Measurements from ENCODE around the gene FBXO8.
"Not testable (repeated sequence)": the region's sequence is repeated elsewhere in the genome, so short reads cannot be mapped to it uniquely, and the experiment has no call there.

FBXO8 gene

DNA sequence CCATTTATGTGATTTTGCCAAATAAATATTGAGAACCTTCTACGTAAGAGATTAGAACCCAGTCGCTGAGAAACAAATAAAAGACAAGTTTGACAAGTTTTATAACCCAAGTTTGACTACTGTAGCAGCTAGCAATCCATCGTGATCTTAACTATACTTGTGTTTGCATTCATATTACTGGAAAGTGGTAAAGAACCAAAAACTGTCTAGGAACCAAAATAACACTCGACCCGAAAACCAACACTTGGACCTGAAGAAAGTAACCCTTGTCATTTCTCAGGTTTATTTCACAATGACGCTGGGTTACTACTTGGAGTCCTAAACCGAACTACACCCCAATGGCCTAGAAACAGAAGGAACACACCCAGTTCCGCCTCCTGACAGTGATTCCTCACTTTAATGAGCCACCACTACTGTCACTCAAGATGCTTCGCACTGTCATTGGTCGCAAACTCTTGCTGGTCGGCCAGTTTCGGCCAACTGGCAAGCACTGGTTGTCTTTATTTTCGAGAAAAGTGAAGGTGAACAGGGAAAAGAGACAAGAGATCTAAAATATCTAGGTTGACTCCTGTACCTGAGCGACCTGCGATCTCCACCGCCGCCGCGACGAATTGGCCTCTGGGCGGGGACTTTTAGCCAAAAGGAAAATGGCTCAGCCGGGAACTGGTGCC is 496 bp downstream of the FBXO8 start:
- DNase-seq: peak; percentile 73 to 86

DNA sequence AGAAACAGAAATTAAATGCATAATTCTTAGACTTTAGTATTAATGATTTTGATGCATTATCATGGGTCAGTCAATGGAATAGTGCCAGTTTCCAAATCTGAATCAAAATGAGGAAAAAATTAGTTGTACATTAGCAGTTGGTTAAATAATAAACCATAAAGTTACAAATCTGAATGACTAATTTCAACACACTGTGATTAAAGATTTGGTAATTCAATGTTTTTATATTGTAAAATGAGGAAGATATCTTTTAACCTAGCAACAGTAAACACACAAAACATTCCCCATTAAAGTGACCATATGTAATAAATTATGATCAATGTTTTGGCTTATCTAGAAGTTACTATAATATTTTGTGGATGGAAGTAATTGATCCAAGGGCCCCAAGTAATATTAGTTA is 1.6 kb downstream of the FBXO8 start:
- no peak for DNase-seq

DNA sequence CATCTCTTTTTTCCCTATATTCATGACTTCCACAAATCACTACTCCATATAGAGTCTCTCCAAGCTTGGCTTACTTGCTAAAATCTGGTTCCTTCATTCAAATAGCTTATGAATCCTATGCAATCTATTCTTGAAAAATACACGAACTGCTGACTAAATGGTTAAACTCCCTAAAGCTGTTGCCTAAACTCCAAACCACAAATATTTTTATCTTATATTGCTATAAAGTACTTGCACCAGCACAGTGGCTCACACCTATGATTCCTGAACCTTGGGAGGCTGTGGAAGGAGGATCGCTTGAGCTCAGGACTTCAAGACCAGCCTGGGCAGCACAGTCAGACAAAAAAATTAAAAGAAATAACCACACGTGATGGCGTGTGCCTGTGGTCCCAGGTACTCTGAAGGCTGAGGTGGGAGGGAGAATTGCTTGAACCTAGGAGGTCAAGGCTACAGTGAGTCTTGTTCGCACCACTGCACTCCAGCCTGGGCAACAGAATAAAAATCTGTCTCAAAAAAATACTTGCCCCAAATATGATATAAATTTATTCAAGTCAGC is 2.2 kb downstream of the FBXO8 start:
- no peak for DNase-seq

- no peak for DNase-seq
These were observed 3.9 kb downstream of the FBXO8 start for GRCh38 chr4:174279433-174280155.

- no peak for DNase-seq
These were observed 5.0 kb downstream of the FBXO8 start for GRCh38 chr4:174278467-174278866.

- DNase-seq: no peak
These were observed 6.0 kb downstream of the FBXO8 start for GRCh38 chr4:174277433-174277832.

DNA sequence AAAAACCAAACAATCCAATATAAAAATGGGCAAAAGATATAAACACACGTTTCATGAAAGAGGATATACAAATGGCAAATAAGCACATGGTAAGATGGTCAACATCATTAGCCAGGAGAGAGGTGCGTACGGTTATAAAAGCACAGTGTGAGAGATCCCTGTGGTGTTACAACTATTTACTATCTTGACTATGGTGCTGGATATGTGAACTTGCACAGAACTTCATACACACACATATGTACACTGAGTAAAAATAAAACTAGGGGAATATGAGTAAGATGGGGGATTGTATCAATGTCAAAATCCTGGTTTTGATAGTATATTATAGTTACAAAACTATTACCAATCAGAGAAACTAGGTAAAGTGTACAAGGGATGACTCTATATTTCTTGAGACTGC is 8.4 kb downstream of the FBXO8 start:
- DNase-seq: no peak

DNA sequence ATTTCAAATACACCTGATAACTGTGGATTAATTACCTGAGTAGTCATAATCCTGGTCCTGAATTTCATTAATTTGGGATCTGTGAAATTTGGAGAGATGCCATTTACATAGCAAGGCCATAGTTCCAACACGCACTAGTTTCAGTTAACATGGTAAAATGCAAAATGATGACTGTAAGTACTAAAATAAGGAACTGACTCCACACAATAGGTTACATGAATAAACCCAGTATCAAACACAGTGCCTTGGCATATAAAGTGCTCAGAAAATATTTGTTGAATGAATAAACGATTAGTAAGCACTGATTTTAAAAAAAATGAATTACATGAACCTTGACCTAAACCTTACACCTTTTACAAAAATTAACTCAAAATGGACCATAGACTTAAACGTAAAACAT is 9.0 kb downstream of the FBXO8 start:
- no peak for DNase-seq

- no peak for DNase-seq
These were observed 9.5 kb downstream of the FBXO8 start for GRCh38 chr4:174273930-174274329.

DNA sequence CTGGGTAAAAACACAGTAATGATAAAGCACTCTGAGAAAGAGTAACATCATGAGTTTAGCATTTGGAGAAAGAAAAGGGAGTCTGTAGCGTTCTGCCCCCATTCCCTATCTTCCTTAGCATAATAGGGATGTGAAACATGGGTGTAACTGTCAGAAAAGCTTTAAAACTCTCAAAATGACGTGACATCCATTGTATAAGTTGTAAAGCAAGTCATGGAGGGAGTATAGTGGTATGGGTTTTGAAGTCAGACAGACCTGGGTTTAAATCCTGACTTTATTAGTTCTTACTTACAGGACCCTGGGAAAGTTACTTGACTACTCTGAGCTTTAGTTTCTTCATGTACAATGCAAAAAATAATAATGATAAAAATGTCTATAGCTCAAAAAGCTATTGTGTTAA is 17.1 kb downstream of the FBXO8 start:
- no peak for DNase-seq

DNA sequence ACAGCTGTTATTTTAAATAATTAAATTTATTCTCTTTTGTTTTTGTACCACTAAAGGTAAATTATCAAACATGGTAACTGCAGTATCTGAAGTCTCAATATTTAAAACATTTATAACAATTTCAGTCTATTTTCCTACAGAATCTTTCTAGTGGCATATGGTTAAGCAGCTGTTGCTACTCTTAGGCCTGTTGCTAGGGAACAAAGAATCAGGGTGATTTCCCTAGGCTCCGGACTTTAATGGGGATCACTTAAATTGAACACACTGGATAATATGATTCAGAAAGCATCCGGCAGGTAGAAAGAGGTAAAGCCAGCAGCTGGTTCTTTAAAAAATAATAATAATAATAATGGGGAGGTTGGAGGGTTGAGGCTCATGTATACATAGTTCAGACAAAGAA is 17.6 kb downstream of the FBXO8 start:
- DNase-seq: no peak

GRCh38 chr4:174263445-174263736 is 20.1 kb downstream of the FBXO8 start:
- no peak for DNase-seq

GRCh38 chr4:174262624-174263444 is 20.6 kb downstream of the FBXO8 start:
- DNase-seq: no peak

GRCh38 chr4:174261432-174261831 is 22.0 kb downstream of the FBXO8 start:
- DNase-seq: not testable (repeated sequence)

GRCh38 chr4:174260099-174260498 is 23.4 kb downstream of the FBXO8 start:
- DNase-seq: no peak

DNA sequence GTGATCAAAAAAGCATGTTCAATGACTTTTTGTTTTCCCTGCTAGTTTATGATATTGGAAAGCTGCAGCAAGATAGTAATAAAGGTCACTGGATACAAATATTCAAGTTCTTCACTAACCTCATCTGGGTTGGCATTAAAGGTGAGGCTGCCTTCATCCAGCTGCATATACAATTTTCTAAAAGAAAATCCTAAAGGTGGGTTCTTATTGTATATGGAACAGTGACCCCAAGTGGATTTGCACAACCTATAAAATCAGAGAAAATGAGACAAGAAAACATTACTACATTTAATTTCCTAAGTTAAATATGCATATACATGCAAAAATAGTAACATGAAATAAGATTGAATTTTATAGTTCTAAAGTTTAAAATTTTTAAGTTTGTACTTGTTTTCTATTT is 23.9 kb downstream of the FBXO8 start:
- no peak for DNase-seq

GRCh38 chr4:174256277-174256713 is 27.2 kb downstream of the FBXO8 start:
- DNase-seq: no peak

- peak; percentile 45 to 48 for DNase-seq
These were observed 27.7 kb downstream of the FBXO8 start for GRCh38 chr4:174255786-174256185.

GRCh38 chr4:174255374-174255773 is 28.1 kb downstream of the FBXO8 start:
- DNase-seq: no peak

- DNase-seq: no peak
These were observed 28.9 kb downstream of the FBXO8 start for GRCh38 chr4:174254613-174255012.

DNA sequence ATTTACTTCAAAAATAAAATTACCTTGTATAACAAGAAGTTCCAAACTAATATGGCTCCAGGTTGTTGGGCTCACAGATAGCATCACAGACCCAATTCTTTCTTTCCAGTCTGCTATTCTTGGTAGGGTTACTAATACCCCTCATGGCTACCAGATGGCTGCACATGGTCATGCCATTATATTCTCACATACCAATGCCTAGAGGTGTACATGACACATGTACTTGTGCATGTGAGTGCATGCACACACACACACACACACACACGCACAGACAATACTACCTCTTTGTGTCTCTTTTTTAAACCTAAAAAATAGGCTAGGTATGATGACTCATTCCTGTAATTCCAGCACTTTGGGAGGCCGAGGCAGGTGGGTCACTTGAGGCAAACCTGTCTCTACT is 31.1 kb downstream of the FBXO8 start:
- DNase-seq: no peak

DNA sequence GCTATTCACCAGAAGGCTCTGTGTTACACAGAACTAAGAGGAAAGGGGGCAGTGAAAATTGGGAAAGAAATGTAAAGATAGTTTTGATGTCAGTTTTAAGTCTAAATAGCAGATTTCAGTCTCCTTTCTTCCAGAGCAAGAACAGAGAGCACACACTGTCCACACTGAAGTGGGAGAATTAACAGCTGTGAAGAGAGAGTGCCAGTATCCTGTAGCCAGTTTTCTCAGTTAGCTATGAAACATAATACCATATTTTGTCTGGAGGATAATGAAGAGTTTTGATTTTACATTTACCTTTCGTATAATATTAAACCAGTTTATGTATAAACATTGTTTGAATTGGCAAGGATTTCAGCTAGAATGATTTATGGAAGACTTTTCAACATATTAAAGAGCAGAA is 35.1 kb downstream of the FBXO8 start:
- DNase-seq: no peak

DNA sequence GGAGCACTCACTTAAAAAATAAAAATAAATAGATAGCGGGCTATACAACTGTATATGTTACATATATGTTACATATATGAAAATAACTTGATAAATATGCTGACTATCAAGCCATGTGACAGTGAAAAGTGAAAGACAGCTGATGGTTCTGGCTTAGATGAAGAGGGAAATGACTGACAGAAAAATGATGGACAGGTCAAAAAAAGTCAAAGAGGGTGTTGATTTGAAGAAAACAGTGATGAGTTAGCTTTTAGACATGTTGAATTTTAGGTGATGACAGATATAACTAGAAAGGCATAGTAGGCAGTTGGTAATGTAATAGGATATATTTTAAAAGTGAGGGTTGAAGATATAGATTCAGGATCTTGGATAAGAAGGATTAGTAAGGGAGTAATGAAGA is 37.8 kb downstream of the FBXO8 start:
- no peak for DNase-seq

GRCh38 chr4:174244441-174244840 is 39.0 kb downstream of the FBXO8 start:
- DNase-seq: no peak
